ENCODE measurements around the gene HSDL2. TPM values are rescaled to one million over a fixed set of nuclear protein-coding genes. Genes with fewer than 3 reads are reported as not detected.

HSDL2 gene
- total and polyA plus RNA-seq, 11 donors: 54.0 to 241 (median 147) TPM

DNA sequence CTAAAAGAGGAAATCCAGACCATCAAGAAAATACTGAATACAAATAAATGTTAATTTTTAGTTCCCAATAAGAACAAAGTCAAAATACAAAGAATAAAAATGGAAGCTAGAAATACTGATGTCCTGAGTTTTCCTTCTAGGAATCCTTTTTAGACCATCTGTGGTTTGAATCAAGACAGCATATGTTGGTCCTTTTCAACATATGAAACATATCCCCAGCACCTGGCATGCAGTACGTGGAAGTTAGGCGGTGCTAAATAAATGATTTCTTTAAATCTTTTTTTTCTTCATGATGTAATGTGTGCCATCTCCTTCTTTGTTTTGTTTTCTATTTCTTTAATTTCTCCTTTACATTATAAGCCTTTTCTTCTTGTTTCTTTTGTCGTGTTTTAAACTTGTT is 140.7 kb downstream of the HSDL2 start:
- intact Hi-C loops (cut with DNase I): no loop called here
- WGBS, 4 donors: 62 to 81% (median 65%) methylated on average over 3 of the region's 3 CpGs

More for the DNA sequence above, 140.7 kb downstream of the HSDL2 start:
- no peak overlapping the region for H3K4me3 ChIP-seq
- no peaks in the 10 kb centered on the region for H3K9me3 ChIP-seq
- H3K27me3 ChIP-seq: no peaks in the 10 kb centered on the region
- ATAC-seq (no peak), DNase-seq (no peak)
- no peaks in the 10 kb centered on the region for H3K36me3 ChIP-seq
- no peak for TF ChIP-seq POLR2A (IDR thresholded peaks at IDR 0.05)
- TF ChIP-seq, protein P1, sequence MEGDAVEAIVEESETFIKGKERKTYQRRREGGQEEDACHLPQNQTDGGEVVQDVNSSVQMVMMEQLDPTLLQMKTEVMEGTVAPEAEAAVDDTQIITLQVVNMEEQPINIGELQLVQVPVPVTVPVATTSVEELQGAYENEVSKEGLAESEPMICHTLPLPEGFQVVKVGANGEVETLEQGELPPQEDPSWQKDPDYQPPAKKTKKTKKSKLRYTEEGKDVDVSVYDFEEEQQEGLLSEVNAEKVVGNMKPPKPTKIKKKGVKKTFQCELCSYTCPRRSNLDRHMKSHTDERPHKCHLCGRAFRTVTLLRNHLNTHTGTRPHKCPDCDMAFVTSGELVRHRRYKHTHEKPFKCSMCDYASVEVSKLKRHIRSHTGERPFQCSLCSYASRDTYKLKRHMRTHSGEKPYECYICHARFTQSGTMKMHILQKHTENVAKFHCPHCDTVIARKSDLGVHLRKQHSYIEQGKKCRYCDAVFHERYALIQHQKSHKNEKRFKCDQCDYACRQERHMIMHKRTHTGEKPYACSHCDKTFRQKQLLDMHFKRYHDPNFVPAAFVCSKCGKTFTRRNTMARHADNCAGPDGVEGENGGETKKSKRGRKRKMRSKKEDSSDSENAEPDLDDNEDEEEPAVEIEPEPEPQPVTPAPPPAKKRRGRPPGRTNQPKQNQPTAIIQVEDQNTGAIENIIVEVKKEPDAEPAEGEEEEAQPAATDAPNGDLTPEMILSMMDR (IDR thresholded peaks at IDR 0.05): no peak
- H3K4me1 ChIP-seq: peaks cover 0 to 10% (median 0%) of the 10 kb centered on the region in 12 donors
- H3K27ac ChIP-seq: no peak overlapping the region

Other genes with a start within 250 kb of the HSDL2 start
- gene SUSD1, start 204.8 kb upstream of the HSDL2 start, total RNA-seq: 10 to 100 TPM in 1 of 9 donors, 1 to 10 TPM in 8; 3.1 to 22.7 (median 6.4) TPM
- 1 to 10 TPM; 1.0 to 3.6 TPM for gene SUSD1, start 204.8 kb upstream of the HSDL2 start, polyA plus RNA-seq
- gene PTBP3, start 46.5 kb upstream of the HSDL2 start, total RNA-seq: 10 to 100 TPM in 7 of 9 donors, 1 to 10 TPM in 2; 9.8 to 49.0 (median 17.7) TPM
- 1 to 10 TPM; 2.8 to 6.7 TPM for gene PTBP3, start 46.5 kb upstream of the HSDL2 start, polyA plus RNA-seq
- 1 to 10 TPM; 3.1 to 8.5 (median 6.0) TPM for gene KIAA1958, start 106.7 kb downstream of the HSDL2 start, total RNA-seq
- 1 to 10 TPM in 1 of 2 donors, under 1 TPM in 1; 0.99 to 2.6 TPM for gene KIAA1958, start 106.7 kb downstream of the HSDL2 start, polyA plus RNA-seq

Data from heart left ventricle (tissue), 16 donors.